Smooth muscle cell (in vitro differentiated cells): ENCODE data around the gene FMN1. TPM values are rescaled to one million over a fixed set of nuclear protein-coding genes. Genes with fewer than 3 reads are reported as not detected.

Experiments used
- DNase-seq: peaks from one replicate; lab custom pipeline; 2025; ENCODE audit not compliant: unreplicated experiment; lab: John Stamatoyannopoulos, UW
- H2AFZ ChIP-seq: fragments of 200-600 bp; sonication (generic); 2 replicates; pipeline ENCODE4 v1.6.0; 2016; ENCODE audit warnings: antibody characterized with exemption, low read depth, mild to moderate bottlenecking
- H3F3A ChIP-seq: fragments of 200-600 bp; sonication (generic); 2 replicates; pipeline ENCODE4 v1.6.0; 2017; ENCODE audit warnings: antibody characterized with exemption, low read depth
- H3K27ac ChIP-seq: fragments of 200-600 bp; sonication (generic); 2 replicates; pipeline ENCODE4 v1.5.1; 2016; ENCODE audit warnings: low read depth, mild to moderate bottlenecking
- H3K27me3 ChIP-seq: fragments of 200-600 bp; sonication (generic); 2 replicates; pipeline ENCODE4 v1.6.1; 2016; ENCODE audit warnings: low read depth, mild to moderate bottlenecking
- H3K36me3 ChIP-seq: fragments of 200-600 bp; sonication (generic); 2 replicates; pipeline ENCODE4 v1.5.1; 2016; ENCODE audit warnings: low read depth
- H3K4me1 ChIP-seq: fragments of 200-600 bp; sonication (generic); 2 replicates; pipeline ENCODE4 v1.5.1; 2016; ENCODE audit warnings: low read depth
- H3K4me2 ChIP-seq: fragments of 200-600 bp; sonication (generic); 2 replicates; pipeline ENCODE4 v1.6.0; 2016; ENCODE audit warnings: mild to moderate bottlenecking
- H3K4me3 ChIP-seq: fragments of 200-600 bp; sonication (generic); 2 replicates; pipeline ENCODE4 v1.5.1; 2016; ENCODE audit warnings: mild to moderate bottlenecking
- H3K79me2 ChIP-seq: fragments of 200-600 bp; sonication (generic); 2 replicates; pipeline ENCODE4 v1.6.0; 2016; ENCODE audit warnings: low read depth, mild to moderate bottlenecking
- H3K9ac ChIP-seq: fragments of 200-600 bp; sonication (generic); 2 replicates; pipeline ENCODE4 v1.6.0; 2016; ENCODE audit warnings: low read depth
- H3K9me3 ChIP-seq: fragments of 200-600 bp; sonication (generic); replicated peaks from 2 replicates; pipeline ENCODE4 v1.5.1; 2016; ENCODE audit warnings: low read depth
- H4K20me1 ChIP-seq: fragments of 200-600 bp; sonication (generic); 2 replicates; pipeline ENCODE4 v1.6.0; 2016; ENCODE audit warnings: low read depth
- CTCF ChIP-seq: fragments of 200-600 bp; sonication (generic); IDR thresholded peaks from 2 replicates; pipeline ENCODE4 v1.5.1; 2017; ENCODE audit warnings: borderline replicate concordance, mild to moderate bottlenecking, antibody characterized with exemption; ENCODE audit not compliant: insufficient read depth, poor library complexity, severe bottlenecking
- WGBS: methylation state at CpG from one replicate; pipeline ENCODE4 v1.1.7; 2016; ENCODE audit warnings: low lambda C conversion rate; 5-methylcytosine and 5-hydroxymethylcytosine counted together
- polyA plus RNA-seq: library from polyadenylated mRNA; unstranded; fragments of >200 nt; fragmentation: Nextera tagmentation; extraction: Ambion mirVana; gene quantifications from 2 replicates; pipeline ENCODE4 v1.2.1, GENCODE V29; 2016
- total RNA-seq: library from RNA; depleted of rRNA; stranded (reverse); fragments of >200 nt; gene quantifications from 2 replicates; pipeline ENCODE4 v1.2.3, GENCODE V29; 2014

FMN1 gene
- total and polyA plus RNA-seq, 2 experiments from 2014 or later: 0.08 to 4.0 TPM

- WGBS: 89% methylated on average over 4 of the region's 4 CpGs
- Histone ChIP-seq H3F3A (peaks cover 11% of the 10 kb centered on the region), H4K20me1 (no peaks in the 10 kb centered on the region), H3K27me3 (peaks cover 75% of the 10 kb centered on the region), H3K36me3 (no peaks in the 10 kb centered on the region), H3K27ac (no peak overlapping the region), H3K4me2 (no peak overlapping the region), H2AFZ (no peak overlapping the region), H3K79me2 (no peaks in the 10 kb centered on the region), H3K4me3 (no peak overlapping the region), H3K4me1 (peaks cover 8% of the 10 kb centered on the region), H3K9ac (no peak overlapping the region), H3K9me3 (no peaks in the 10 kb centered on the region)
- no peak for DNase-seq
- TF ChIP-seq CTCF: no peak
Measured at GRCh38 chr15:33124279-33124678, 70.2 kb downstream of the FMN1 start.

GRCh38 chr15:33119865-33120264 is 74.6 kb downstream of the FMN1 start:
- no peak for TF ChIP-seq CTCF
- H3K36me3 ChIP-seq: no peaks in the 10 kb centered on the region
- H3K4me1 ChIP-seq: no peaks in the 10 kb centered on the region
- H4K20me1 ChIP-seq: no peaks in the 10 kb centered on the region
- H3K79me2 ChIP-seq: no peaks in the 10 kb centered on the region
- H3K9me3 ChIP-seq: no peaks in the 10 kb centered on the region
- H3K27ac ChIP-seq: no peak overlapping the region
- no peak overlapping the region for H3K9ac ChIP-seq
- H3K27me3 ChIP-seq: peaks cover 95% of the 10 kb centered on the region
- H3F3A ChIP-seq: no peaks in the 10 kb centered on the region
- no peak overlapping the region for H3K4me2 ChIP-seq
- WGBS: 90% methylated on average over 4 of the region's 4 CpGs
- no peak overlapping the region for H3K4me3 ChIP-seq
- H2AFZ ChIP-seq: no peak overlapping the region
- no peak for DNase-seq

GRCh38 chr15:33119273-33119672 is 75.2 kb downstream of the FMN1 start:
- WGBS: 78% methylated on average over 6 of the region's 6 CpGs
- H3F3A ChIP-seq: no peaks in the 10 kb centered on the region
- no peak overlapping the region for H3K4me2 ChIP-seq

More at GRCh38 chr15:33119273-33119672, 75.2 kb downstream of the FMN1 start:
- no peaks in the 10 kb centered on the region for H3K9me3 ChIP-seq
- H3K4me1 ChIP-seq: no peaks in the 10 kb centered on the region
- H3K27ac ChIP-seq: no peak overlapping the region
- H4K20me1 ChIP-seq: no peaks in the 10 kb centered on the region
- no peak for TF ChIP-seq CTCF
- no peak overlapping the region for H3K4me3 ChIP-seq
- H3K9ac ChIP-seq: no peak overlapping the region
- H2AFZ ChIP-seq: no peak overlapping the region
- no peaks in the 10 kb centered on the region for H3K79me2 ChIP-seq
- peaks cover 95% of the 10 kb centered on the region for H3K27me3 ChIP-seq
- no peaks in the 10 kb centered on the region for H3K36me3 ChIP-seq
- no peak for DNase-seq
